PC-9 (cell line): ENCODE results near the gene MAP1S.
"Not testable (repeated sequence)": the region's sequence is repeated elsewhere in the genome, so short reads cannot be mapped to it uniquely, and the experiment has no call there.

Experiments
- CTCF ChIP-seq: fragments of 200-600 bp; sonication (generic); conservative IDR thresholded peaks from 2 replicates; pipeline ENCODE4 v1.6.1; 2017; ENCODE audit warnings: mixed run types, antibody characterized with exemption, mild to moderate bottlenecking, moderate library complexity
- EZH2 ChIP-seq: fragments of 200-600 bp; sonication (generic); IDR thresholded peaks from 2 replicates; pipeline ENCODE4 v1.8.0; 2017; ENCODE audit warnings: antibody characterized with exemption, low read depth

GRCh38 chr19:17777840-17778239 lies 58.6 kb downstream of the MAP1S start:
- not testable (repeated sequence) for TF ChIP-seq CTCF, EZH2
